Measurements from ENCODE around the gene SPOCD1. TPM values are rescaled to one million over a fixed set of nuclear protein-coding genes. Genes with fewer than 3 reads are reported as not detected.
A peak's percentile ranks its signal among the peaks of the same experiment; 100 is the strongest.

SPOCD1 gene
- polyA plus RNA-seq, 2 of the 4 experiments (the other 2 are of a cell fraction): 0.98 to 4.8 TPM

DNA sequence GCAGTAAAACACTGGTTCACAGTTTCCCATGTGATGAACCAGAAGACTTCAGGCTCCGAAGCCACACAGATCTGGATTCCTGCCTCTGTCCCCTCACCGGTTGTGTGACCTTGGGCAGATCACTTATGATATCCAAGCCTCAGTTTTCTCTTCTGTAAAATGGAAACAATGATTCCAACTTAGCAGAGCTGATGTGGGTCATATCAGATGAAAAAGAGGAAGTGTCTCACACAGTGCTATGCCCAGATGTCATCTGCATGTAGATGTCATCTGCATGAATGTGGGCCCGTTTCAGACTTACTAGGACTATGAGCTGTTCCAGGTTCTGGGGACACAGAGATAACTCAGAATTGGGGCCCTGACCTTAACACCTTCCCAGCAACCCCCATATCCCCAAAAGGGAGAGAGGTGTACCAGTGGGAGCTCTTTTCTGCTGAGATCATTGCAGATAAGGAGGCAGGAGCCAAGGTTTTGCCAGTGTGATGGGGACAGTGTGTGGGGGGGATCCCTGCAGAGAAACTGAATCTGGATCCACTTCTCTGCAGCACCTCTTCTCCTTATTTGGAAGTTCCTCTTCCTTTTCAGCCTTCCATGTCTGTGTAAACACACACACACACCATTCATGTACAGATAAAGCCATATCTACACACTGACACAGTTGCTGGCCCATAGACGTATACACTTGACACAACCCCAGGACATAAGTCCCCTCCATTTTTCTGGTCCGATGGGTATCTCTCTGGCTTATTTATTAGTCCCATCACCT lies 46.7 kb downstream of the SPOCD1 start:
- CTCF ChIA-PET: interaction anchor here (0.8 to 14.7 kb wide), 3 partner anchors 15 to 293 kb away, joined by 3 to 242 read pairs (median 5); no protein-coding TSS in a partner anchor
- 69% methylated on average over 5 of the region's 5 CpGs for WGBS (ENCODE audit: missing lambda C conversion rate)
- Histone ChIP-seq H3K9me3 (no peaks in the 10 kb centered on the region), H3K4me2 (peak overlapping the region; percentile 46), H3K27ac (peak overlapping the region in 1 of 2 experiments; percentile 26; a peak in 1 of 6 replicates), H3K4me3 (no peak overlapping the region), H3K4me1 (peaks cover 27% of the 10 kb centered on the region)
- ATAC-seq (no peak), DNase-seq (ENCODE audit: low read depth in 1 of 2, low spot score in 1 of 2) (no peak), FAIRE-seq (no peak)
- POLR2A ChIA-PET: no interaction called here
- no peak for TF ChIP-seq CHD4 (IDR thresholded peaks at IDR 0.05; ENCODE audit: borderline replicate concordance)
- no peak for TF ChIP-seq CHD2 (IDR thresholded peaks at IDR 0.05; ENCODE audit: low read length, partially characterized antibody)
- TF ChIP-seq EP300 (IDR thresholded peaks at IDR 0.05): no peak
- no peak for TF ChIP-seq TP53 (CRISPR knock-in tag; IDR thresholded peaks at IDR 0.05)
- no peak for TF ChIP-seq BCL3 (IDR thresholded peaks at IDR 0.05)
- no peak for TF ChIP-seq POLR2A (IDR thresholded peaks at IDR 0.05; ENCODE audit: low read length)
- no peak for TF ChIP-seq FOSL2 (IDR thresholded peaks at IDR 0.05)
- TF ChIP-seq FOSL2 (CRISPR knock-in tag; IDR thresholded peaks at IDR 0.05): no peak
- no peak for TF ChIP-seq MAZ (IDR thresholded peaks at IDR 0.05; ENCODE audit: borderline replicate concordance, low read depth, low read length)
- no peak for TF ChIP-seq CBX2 (IDR thresholded peaks at IDR 0.05; ENCODE audit: borderline replicate concordance, low read depth)
- TF ChIP-seq CBX8 (IDR thresholded peaks at IDR 0.05): no peak
- no peak for TF ChIP-seq HOXA7 (CRISPR knock-in tag; IDR thresholded peaks at IDR 0.05)

- Histone ChIP-seq H3K9me3 (no peaks in the 10 kb centered on the region), H3K4me1 (peaks cover 27% of the 10 kb centered on the region), H3K27ac (no peak overlapping the region), H3K4me2 (no peak overlapping the region), H3K4me3 (no peak overlapping the region)
- ChIA-PET POLR2A (no interaction called here), CTCF (interaction anchor here (14.7 kb wide), 1 partner anchor 16 kb away, joined by 242 read pairs; no protein-coding TSS in a partner anchor)
- WGBS (ENCODE audit: missing lambda C conversion rate): 75% methylated on average over 2 of the region's 2 CpGs
- DNase-seq (ENCODE audit: low read depth in 1 of 2, low spot score in 1 of 2) (no peak), ATAC-seq (no peak), FAIRE-seq (no peak)
- TF ChIP-seq BHLHE40 (IDR thresholded peaks at IDR 0.05; ENCODE audit: low read depth, low read length) (no peak), NPAS2 (CRISPR knock-in tag; IDR thresholded peaks at IDR 0.05; ENCODE audit: borderline replicate concordance) (no peak)
These were observed 47.4 kb downstream of the SPOCD1 start for GRCh38 chr1:31768407-31768907.

GRCh38 chr1:31767225-31767624 lies 48.6 kb downstream of the SPOCD1 start:
- Histone ChIP-seq H3K4me1 (peaks cover 30% of the 10 kb centered on the region), H3K9me3 (no peaks in the 10 kb centered on the region), H3K27ac (no peak overlapping the region), H3K4me3 (no peak overlapping the region), H3K4me2 (no peak overlapping the region)
- 59% methylated on average over 7 of the region's 7 CpGs for WGBS (ENCODE audit: missing lambda C conversion rate)
- CTCF ChIA-PET: interaction anchor here (0.6 to 14.7 kb wide), 4 partner anchors 17 to 1629 kb away, joined by 3 to 242 read pairs (median 4); no protein-coding TSS in a partner anchor
- ATAC-seq (no peak), DNase-seq (ENCODE audit: low read depth in 1 of 2, low spot score in 1 of 2) (no peak), FAIRE-seq (no peak)
- TF ChIP-seq HOXB5 (CRISPR knock-in tag; IDR thresholded peaks at IDR 0.05) (no peak), HOXB13 (CRISPR knock-in tag; IDR thresholded peaks at IDR 0.05; ENCODE audit: low read depth) (no peak)
- TF ChIP-seq, protein P1, sequence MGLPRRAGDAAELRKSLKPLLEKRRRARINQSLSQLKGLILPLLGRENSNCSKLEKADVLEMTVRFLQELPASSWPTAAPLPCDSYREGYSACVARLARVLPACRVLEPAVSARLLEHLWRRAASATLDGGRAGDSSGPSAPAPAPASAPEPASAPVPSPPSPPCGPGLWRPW (IDR thresholded peaks at IDR 0.05): no peak
- TF ChIP-seq, protein P2, sequence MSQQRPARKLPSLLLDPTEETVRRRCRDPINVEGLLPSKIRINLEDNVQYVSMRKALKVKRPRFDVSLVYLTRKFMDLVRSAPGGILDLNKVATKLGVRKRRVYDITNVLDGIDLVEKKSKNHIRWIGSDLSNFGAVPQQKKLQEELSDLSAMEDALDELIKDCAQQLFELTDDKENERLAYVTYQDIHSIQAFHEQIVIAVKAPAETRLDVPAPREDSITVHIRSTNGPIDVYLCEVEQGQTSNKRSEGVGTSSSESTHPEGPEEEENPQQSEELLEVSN (IDR thresholded peaks at IDR 0.05; ENCODE audit: borderline replicate concordance, low read depth): no peak
- POLR2A ChIA-PET: no interaction called here

- H3K9me3 ChIP-seq: no peaks in the 10 kb centered on the region
- ChIA-PET POLR2A (no interaction called here), CTCF (interaction anchor here (1.3 to 14.7 kb wide), 4 partner anchors 19 to 198 kb away, joined by 3 to 242 read pairs (median 5); no protein-coding TSS in a partner anchor)
- H3K4me3 ChIP-seq: no peak overlapping the region
- peaks cover 42% of the 10 kb centered on the region for H3K4me1 ChIP-seq
- no peak overlapping the region for H3K4me2 ChIP-seq
- peak in 1 of 2 experiments; percentile 4; a peak in 3 of 6 replicates for ATAC-seq
- H3K27ac ChIP-seq: no peak overlapping the region
- TF ChIP-seq RAD21 (conservative IDR thresholded peaks at IDR 0.05 in 1 of 2, IDR thresholded peaks at IDR 0.05 in 1 of 2): no peak; a peak in 1 of 5 replicates
- TF ChIP-seq BCL3 (IDR thresholded peaks at IDR 0.05): no peak
- no peak for TF ChIP-seq GATA3 (IDR thresholded peaks at IDR 0.05; ENCODE audit: borderline replicate concordance)
- TF ChIP-seq NFE2L2 (conservative IDR thresholded peaks at IDR 0.05; ENCODE audit: low read length): no peak
- TF ChIP-seq EHMT2 (IDR thresholded peaks at IDR 0.05; ENCODE audit: low read depth): no peak
- TF ChIP-seq EP300 (IDR thresholded peaks at IDR 0.05): no peak
- TF ChIP-seq CBX8 (IDR thresholded peaks at IDR 0.05): no peak
- TF ChIP-seq ZSCAN20 (CRISPR knock-in tag; IDR thresholded peaks at IDR 0.05): no peak
- no peak for TF ChIP-seq ZC3H11A (IDR thresholded peaks at IDR 0.05)
- no peak for TF ChIP-seq CHD2 (IDR thresholded peaks at IDR 0.05; ENCODE audit: low read length, partially characterized antibody)
- no peak for TF ChIP-seq ESRRA (IDR thresholded peaks at IDR 0.05; ENCODE audit: borderline replicate concordance, low read length)
- no peak for FAIRE-seq
- DNase-seq (ENCODE audit: low read depth in 1 of 2, low spot score in 1 of 2): no peak
- 76% methylated on average over 6 of the region's 6 CpGs for WGBS (ENCODE audit: missing lambda C conversion rate)
These were observed 50.3 kb downstream of the SPOCD1 start for GRCh38 chr1:31765516-31765915.
